GM12864 (cell line): ENCODE data around the gene BCL11A.
A peak's percentile ranks its signal among the peaks of the same experiment; 100 is the strongest.

Experiments
- DNase-seq: peaks from one replicate; pipeline ENCODE4 v3.0.0-alpha.2; 2011; ENCODE audit warnings: low read depth
- H3K4me3 ChIP-seq: 2 replicates; pipeline ENCODE4 v1.5.1; 2011; ENCODE audit warnings: mild to moderate bottlenecking, low read depth, low read length, control low read depth
- CTCF ChIP-seq: IDR thresholded peaks from 2 replicates; pipeline ENCODE4 v1.5.1; 2011; ENCODE audit warnings: low read depth, mild to moderate bottlenecking, moderate library complexity, low read length, control low read depth, inconsistent platforms; ENCODE audit errors: missing control alignments

Gene BCL11A

GRCh38 chr2:60589104-60589503 is 35.6 kb upstream of the BCL11A start:
- no peak for TF ChIP-seq CTCF
- H3K4me3 ChIP-seq, result no peak overlapping the region
- DNase-seq, result no peak

GRCh38 chr2:60586081-60586480 is 32.6 kb upstream of the BCL11A start:
- H3K4me3 ChIP-seq, result no peak overlapping the region
- no peak for TF ChIP-seq CTCF
- DNase-seq, result no peak

GRCh38 chr2:60585276-60585675 is 31.8 kb upstream of the BCL11A start:
- no peak for TF ChIP-seq CTCF
- H3K4me3 ChIP-seq, result no peak overlapping the region
- DNase-seq, result no peak

- no peak overlapping the region for H3K4me3 ChIP-seq
- no peak for DNase-seq
- no peak for TF ChIP-seq CTCF
Observed at GRCh38 chr2:60583604-60584003, 30.1 kb upstream of the BCL11A start.

- TF ChIP-seq CTCF, result peak; percentile 96
- DNase-seq, result no peak
- H3K4me3 ChIP-seq, result peak overlapping the region; percentile 10
Observed at GRCh38 chr2:60581433-60582282, 28.2 kb upstream of the BCL11A start.

- H3K4me3 ChIP-seq, result no peak overlapping the region
- DNase-seq, result no peak
- no peak for TF ChIP-seq CTCF
Observed at GRCh38 chr2:60577682-60578283, 24.3 kb upstream of the BCL11A start.
